NCI-H524 treated with DMSO at 0.1 percent for 48 hours (cell line): Measurements from ENCODE around the gene SCN8A.
"Not testable (repeated sequence)": the region's sequence is repeated elsewhere in the genome, so short reads cannot be mapped to it uniquely, and the experiment has no call there.

Experiments used
- DNase-seq: peaks from one replicate; lab custom pipeline; 2025; lab: John Stamatoyannopoulos, UW

Gene SCN8A

DNA sequence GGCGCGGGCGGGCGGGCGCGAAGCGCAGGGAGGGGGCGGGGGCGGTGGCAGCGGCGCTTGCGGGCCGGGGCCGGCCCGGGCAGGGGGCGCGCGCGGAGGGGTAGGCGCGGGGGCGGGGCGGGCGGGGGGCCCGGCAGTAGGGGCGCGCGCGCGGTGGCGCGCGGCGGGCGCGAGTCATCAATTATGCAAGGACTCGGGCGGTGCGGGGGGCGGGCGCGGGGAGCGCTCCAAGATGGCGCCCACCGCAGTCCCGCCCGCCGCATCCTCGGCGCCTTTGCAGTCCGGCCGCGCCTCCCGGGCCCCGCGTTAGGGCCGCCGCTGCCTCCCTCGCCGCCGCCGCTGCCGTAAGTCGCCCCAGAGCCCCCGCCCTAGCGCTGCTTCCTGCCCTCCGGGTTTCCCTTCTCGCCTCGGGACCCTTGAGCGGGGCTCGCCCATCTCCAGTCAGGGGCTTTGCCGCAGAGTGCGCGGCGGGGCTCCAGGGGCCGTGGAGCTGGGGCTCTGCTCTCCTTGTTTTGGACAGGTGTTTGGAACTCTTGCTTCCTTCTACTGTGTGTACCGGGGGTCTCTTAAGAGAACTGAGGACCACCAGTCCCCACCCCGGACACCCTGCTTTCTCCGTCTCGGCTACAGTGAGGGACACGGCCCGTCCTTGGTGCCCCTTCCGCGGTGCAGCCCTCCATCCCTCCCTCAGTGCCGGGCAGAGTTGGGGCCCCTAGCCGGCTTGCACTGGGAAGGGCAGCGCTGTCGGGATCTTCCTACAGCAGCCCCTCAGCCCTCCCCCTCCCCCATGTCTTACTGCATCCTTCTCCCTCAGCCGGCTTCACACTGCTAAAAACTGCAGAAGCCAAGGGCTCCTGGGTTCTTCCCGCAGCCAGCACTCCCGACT lies at the start of gene SCN8A:
SCN8A (plus strand) TSS at position 218 of the 886 bp plus-strand sequence. CDS start 71,585 bp downstream, outside the sequence.
- DNase-seq, result no peak

DNA sequence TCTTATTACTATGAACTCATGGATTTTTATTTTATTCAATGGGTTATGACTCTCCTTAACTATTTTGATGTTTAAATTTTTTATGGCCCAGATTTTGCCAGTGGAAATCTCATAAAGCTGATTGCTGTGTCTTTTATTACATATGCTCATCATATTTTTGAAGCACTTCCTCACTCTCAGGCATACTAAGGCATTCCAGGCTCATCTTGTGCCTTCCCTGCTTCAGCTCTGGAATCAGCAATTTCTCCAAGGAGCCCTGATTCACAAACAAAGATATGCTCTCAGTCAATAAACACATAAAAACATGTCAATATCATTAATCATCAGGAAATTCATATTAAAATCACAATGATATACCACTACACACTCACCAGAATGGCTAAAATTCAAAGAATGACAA lies 44.9 kb upstream of the SCN8A start:
- DNase-seq, result no peak

GRCh38 chr12:51547606-51548005 lies 43.4 kb upstream of the SCN8A start:
- DNase-seq, result no peak

- no peak for DNase-seq
These were observed 42.8 kb upstream of the SCN8A start for GRCh38 chr12:51548241-51548640.

- peak; percentile 57 for DNase-seq
These were observed 41.4 kb upstream of the SCN8A start for GRCh38 chr12:51549637-51550036.

DNA sequence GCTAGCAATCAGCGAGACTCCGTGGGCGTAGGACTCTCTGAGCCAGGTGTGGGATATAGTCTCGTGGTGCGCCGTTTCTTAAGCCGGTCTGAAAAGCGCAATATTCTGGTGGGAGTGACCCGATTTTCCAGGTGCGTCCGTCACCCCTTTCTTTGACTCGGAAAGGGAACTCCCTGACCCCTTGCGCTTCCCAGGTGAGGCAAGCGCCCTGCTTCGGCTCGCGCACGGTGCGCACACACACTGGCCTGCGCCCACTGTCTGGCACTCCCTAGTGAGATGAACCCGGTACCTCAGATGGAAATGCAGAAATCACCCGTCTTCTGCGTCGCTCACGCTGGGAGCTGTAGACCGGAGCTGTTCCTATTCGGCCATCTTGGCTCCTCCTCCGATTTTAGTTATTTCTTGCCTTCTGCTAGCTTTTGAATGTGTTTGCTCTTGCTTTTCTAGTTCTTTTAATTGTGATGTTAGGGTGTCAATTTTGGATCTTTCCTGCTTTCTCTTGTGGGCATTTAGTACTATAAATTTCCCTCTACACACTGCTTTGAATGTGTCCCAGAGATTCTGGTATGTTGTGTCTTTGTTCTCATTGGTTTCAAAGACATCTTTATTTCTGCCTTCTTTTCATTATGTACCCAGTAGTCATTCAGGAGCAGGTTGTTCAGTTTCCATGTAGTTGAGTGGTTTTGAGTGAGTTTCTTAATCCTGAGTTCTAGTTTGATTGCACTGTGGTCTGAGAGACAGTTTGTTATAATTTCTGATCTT lies 22.6 kb upstream of the SCN8A start:
- DNase-seq, result not testable (repeated sequence)

GRCh38 chr12:51579321-51579850 lies 11.6 kb upstream of the SCN8A start:
- no peak for DNase-seq

- no peak for DNase-seq
These were observed 2.0 kb upstream of the SCN8A start for GRCh38 chr12:51589060-51589459.

- no peak for DNase-seq
These were observed 1.4 kb upstream of the SCN8A start for GRCh38 chr12:51589557-51590176.

DNA sequence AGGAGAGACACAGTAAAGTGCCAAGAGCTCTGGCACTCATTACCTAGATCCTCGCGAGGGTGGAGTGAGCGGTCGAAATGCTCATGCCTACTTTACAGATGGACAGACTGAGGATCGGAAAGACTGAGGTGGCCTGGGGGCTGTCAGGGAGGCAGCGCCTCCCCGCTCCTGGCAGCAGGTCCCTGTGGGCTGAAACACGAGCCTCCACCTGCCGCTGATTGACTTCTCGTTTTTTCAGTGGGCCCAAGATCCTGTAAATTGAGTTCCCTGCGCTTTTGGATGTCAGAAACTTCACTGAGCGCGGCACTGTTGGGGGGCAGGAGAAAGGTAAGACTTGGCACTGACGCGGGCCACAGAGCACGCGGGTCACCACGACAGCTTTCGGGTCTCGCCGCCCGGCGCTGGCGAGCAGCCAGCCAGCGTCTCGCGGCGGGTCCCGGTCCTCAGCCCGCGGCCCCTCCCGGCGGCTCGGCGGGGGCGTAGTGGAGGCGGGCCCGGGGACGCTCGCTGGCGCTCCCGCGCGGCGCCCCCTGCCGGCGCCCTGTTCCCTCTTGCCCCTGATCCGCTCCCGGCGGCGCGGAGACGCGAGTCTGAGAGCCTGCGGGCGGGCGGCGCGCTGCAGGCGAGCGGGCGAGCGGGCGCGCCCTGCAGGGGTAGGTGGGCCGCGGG lies 552 bp upstream of the SCN8A start:
- peak; percentile 10 for DNase-seq

- DNase-seq, result no peak
These were observed 1.1 kb downstream of the SCN8A start for GRCh38 chr12:51592034-51592705.

DNA sequence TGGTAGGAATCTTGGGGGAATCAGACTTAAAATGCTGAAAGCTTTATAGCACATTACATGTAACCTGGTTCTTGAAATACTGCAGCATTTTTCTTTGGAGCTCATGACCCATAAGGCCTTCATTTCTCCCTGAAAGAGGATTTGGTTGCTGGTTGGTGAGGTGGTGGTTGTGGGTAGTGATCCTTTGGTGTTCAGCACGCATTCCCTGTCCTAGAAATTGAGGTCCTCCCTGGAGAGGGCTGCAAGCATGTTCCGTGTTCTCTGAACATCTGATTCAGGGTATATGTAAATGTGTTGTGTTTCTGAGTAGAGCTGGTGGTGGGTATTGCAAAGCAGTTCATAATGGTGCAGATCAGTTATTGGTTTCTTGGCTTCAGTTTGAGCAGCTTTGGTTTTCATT lies 2.0 kb downstream of the SCN8A start:
- no peak for DNase-seq

GRCh38 chr12:51593539-51593938 lies 2.5 kb downstream of the SCN8A start:
- DNase-seq, result no peak

GRCh38 chr12:51598156-51598555 lies 7.1 kb downstream of the SCN8A start:
- no peak for DNase-seq

DNA sequence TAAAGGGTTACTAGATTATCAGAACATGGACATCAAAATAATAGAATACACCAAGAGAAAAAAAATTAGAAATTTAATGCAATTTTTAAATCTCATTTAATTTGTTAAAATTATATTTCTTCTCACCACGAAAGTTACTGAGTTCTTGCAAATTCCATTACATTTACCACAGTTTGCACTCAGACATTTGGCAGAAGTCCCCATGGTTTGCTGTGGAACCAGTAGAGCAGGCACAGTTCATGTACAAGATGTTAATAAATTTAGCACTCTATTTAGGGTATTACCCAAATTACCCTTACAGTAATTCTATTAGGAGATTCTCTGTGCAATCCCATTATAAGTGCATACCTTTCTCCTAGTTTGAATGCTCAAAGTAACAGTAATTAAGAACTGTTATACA lies 9.7 kb downstream of the SCN8A start:
- no peak for DNase-seq

GRCh38 chr12:51601241-51601640 lies 10.2 kb downstream of the SCN8A start:
- no peak for DNase-seq

- DNase-seq, result not testable (repeated sequence)
These were observed 14.9 kb downstream of the SCN8A start for GRCh38 chr12:51605896-51606295.

DNA sequence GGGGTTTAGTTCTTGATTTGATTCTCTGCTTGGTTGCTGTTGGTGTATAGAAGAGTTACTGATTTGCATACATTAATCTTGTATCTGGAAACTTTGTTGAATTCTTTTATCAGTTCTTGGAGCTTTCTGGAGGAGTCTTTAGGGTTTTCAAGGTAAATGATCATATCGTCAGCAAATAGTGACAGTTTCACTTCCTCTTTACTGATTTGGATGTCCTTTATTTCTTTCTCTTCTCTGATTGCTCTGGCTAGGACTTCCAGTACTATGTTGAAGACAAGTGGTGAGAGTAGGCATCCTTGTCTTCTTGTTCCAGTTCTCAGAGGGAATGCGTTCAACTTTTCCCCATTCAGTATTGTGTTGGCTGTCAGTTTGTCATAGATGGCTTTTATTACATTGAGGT lies 16.2 kb downstream of the SCN8A start:
- not testable (repeated sequence) for DNase-seq

GRCh38 chr12:51620448-51620847 lies 29.4 kb downstream of the SCN8A start:
- no peak for DNase-seq

DNA sequence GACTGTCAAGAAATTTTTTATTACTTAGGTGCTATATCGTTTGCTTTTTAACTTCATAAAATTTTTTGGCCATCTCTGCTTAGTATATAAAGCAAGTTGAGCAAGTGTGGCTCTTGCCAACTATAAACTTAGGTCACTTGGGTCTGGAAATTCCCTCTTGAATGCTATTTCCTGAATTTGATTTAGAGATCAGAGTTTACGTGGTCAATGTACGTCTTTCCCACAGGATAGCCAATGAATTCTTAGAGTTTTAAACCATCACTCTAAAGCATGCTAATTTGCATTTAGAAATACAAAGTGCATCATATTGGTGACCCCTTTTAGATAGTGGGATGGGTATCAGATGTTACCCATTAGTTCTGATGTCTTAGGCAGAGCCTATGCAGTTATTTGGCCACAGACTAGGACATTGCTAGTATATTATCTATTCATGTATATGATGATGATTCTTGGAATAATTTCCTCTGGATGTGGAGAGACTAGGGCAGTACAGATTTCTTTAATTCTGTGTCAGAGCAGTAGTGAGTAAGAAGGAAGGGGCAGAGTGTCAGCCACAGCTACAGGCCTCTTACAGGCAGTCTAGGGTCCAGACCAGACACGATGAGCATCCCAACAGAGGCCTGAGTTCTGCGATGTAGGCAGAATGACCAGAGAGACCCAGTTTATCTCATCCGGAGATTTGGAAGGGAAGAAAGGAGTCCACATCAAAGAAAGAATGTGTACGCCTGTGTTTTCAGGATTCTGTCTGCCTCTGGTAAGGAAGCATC lies 30.3 kb downstream of the SCN8A start:
- DNase-seq, result no peak

DNA sequence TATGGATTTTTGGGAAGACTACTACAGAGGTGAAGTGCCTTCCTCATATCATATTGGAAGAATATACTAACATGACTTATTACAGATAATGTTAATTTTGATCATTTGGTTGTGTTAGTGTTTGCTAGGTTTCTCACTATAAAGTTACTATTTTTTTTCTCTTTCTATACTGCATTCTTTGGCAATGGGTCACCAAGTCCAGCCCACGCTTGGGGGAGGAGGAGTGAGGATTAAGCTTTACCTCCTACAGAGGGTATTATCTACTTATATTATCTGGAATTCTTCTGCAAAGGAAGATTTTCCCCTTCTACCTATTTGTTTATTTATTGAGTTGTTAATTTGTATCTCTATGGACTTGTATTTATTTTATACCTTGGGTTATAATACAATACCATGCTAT lies 31.5 kb downstream of the SCN8A start:
- DNase-seq, result no peak
